Loucy (cell line): ENCODE measurements around the gene PHACTR4.
"Not testable (repeated sequence)": the region's sequence is repeated elsewhere in the genome, so short reads cannot be mapped to it uniquely, and the experiment has no call there.

Experiments used
- H2AFZ ChIP-seq: fragments of 200-600 bp; sonication (generic); 2 replicates; pipeline ENCODE4 v1.6.0; 2016; ENCODE audit warnings: antibody characterized with exemption, mild to moderate bottlenecking, low read length, moderate library complexity
- H3F3A ChIP-seq: fragments of 200-600 bp; 2 replicates; pipeline ENCODE4 v1.6.0; 2016; ENCODE audit warnings: antibody characterized with exemption, low read depth, mild to moderate bottlenecking
- H3K27me3 ChIP-seq: fragments of 200-600 bp; sonication (generic); 2 replicates; pipeline ENCODE4 v1.6.1; 2014; ENCODE audit warnings: low read length, mild to moderate bottlenecking; ENCODE audit not compliant: insufficient read depth, poor library complexity, severe bottlenecking
- H3K36me3 ChIP-seq: fragments of 200-600 bp; sonication (generic); 2 replicates; pipeline ENCODE4 v1.6.1; 2016; ENCODE audit warnings: low read length; ENCODE audit not compliant: insufficient read depth
- H3K4me1 ChIP-seq: fragments of 200-600 bp; sonication (generic); 2 replicates; pipeline ENCODE4 v1.5.1; 2014; ENCODE audit warnings: low read length, mild to moderate bottlenecking; ENCODE audit not compliant: insufficient read depth, poor library complexity, severe bottlenecking
- H3K4me2 ChIP-seq: fragments of 200-600 bp; sonication (generic); 2 replicates; pipeline ENCODE4 v1.6.0; 2014; ENCODE audit warnings: antibody characterized with exemption, low read length, low read depth, mild to moderate bottlenecking; ENCODE audit not compliant: poor library complexity, severe bottlenecking
- H3K4me3 ChIP-seq: fragments of 200-600 bp; sonication (generic); 2 replicates; pipeline ENCODE4 v1.5.1; 2014; ENCODE audit warnings: low read length, mild to moderate bottlenecking, mixed read lengths; ENCODE audit not compliant: poor library complexity, severe bottlenecking
- H3K79me2 ChIP-seq: fragments of 200-600 bp; sonication (generic); 2 replicates; pipeline ENCODE4 v1.6.1; 2014; ENCODE audit warnings: low read length; ENCODE audit not compliant: insufficient read depth
- H3K9ac ChIP-seq: fragments of 200-600 bp; sonication (generic); 2 replicates; pipeline ENCODE4 v1.6.0; 2014; ENCODE audit warnings: mild to moderate bottlenecking, low read depth, low read length, moderate library complexity; ENCODE audit not compliant: poor library complexity, severe bottlenecking
- H3K9me2 ChIP-seq: fragments of 200-600 bp; sonication (generic); replicated peaks from 2 replicates; pipeline ENCODE4 v1.6.1; 2016; ENCODE audit warnings: low read depth, low read length, mixed read lengths
- H3K9me3 ChIP-seq: fragments of 200-600 bp; sonication (generic); 2 replicates; pipeline ENCODE4 v1.6.1; 2014; ENCODE audit warnings: mild to moderate bottlenecking, antibody characterized with exemption, low read length, low read depth; ENCODE audit not compliant: insufficient read depth
- H4K20me1 ChIP-seq: fragments of 200-600 bp; sonication (generic); 2 replicates; pipeline ENCODE4 v1.6.0; 2014; ENCODE audit warnings: antibody characterized with exemption, low read length, mild to moderate bottlenecking; ENCODE audit not compliant: insufficient read depth, poor library complexity, severe bottlenecking
- EZH2phosphoT487 ChIP-seq: fragments of 200-600 bp; IDR thresholded peaks from 2 replicates; pipeline ENCODE4 v1.6.1; 2018; ENCODE audit warnings: antibody characterized with exemption, mild to moderate bottlenecking, moderate library complexity, borderline replicate concordance
- TF ChIP-seq, protein P1 (sequence below): fragments of 200-600 bp; sonication (generic); conservative IDR thresholded peaks from 2 replicates; pipeline ENCODE4 v1.5.1; 2014; ENCODE audit warnings: mild to moderate bottlenecking, antibody characterized with exemption, low read length

PHACTR4 gene

DNA sequence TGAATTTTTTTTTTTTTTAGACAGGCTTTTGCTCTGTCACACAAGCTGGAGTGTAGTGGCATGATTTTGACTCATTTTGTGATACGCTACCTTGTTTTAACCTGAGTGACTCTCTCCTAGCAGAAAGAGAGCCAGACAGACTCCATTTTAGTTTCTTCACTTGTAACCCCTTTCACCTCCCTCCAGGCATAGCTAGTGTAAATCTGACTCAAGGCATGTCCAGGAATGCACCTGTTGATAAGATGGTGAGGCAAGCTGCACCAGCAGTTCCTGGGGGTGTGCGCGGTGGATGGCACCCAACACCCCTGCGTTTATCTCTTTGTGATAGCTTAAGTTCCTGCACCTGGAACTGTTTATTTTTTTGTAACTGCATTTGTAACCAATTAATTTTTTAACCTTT, 4.7 kb upstream of the PHACTR4 start:
- Histone ChIP-seq H4K20me1 (no peaks in the 10 kb centered on the region), H3K27me3 (no peaks in the 10 kb centered on the region), H3K9me3 (no peaks in the 10 kb centered on the region), H3K4me2 (no peak overlapping the region), H3K4me1 (peaks cover 9% of the 10 kb centered on the region), H3K4me3 (no peak overlapping the region), H3K9ac (no peak overlapping the region), H3K36me3 (no peaks in the 10 kb centered on the region), H2AFZ (no peak overlapping the region; the same call in 1 of the 2 replicates), H3F3A (no peaks in the 10 kb centered on the region), H3K79me2 (peaks cover under 1% of the 10 kb centered on the region; the same call in 1 of the 2 replicates), H3K9me2 (no peaks in the 10 kb centered on the region)
- TF ChIP-seq, protein P1, sequence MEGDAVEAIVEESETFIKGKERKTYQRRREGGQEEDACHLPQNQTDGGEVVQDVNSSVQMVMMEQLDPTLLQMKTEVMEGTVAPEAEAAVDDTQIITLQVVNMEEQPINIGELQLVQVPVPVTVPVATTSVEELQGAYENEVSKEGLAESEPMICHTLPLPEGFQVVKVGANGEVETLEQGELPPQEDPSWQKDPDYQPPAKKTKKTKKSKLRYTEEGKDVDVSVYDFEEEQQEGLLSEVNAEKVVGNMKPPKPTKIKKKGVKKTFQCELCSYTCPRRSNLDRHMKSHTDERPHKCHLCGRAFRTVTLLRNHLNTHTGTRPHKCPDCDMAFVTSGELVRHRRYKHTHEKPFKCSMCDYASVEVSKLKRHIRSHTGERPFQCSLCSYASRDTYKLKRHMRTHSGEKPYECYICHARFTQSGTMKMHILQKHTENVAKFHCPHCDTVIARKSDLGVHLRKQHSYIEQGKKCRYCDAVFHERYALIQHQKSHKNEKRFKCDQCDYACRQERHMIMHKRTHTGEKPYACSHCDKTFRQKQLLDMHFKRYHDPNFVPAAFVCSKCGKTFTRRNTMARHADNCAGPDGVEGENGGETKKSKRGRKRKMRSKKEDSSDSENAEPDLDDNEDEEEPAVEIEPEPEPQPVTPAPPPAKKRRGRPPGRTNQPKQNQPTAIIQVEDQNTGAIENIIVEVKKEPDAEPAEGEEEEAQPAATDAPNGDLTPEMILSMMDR: no peak; the same call in 1 of the 2 replicates
- no peak for TF ChIP-seq EZH2phosphoT487

DNA sequence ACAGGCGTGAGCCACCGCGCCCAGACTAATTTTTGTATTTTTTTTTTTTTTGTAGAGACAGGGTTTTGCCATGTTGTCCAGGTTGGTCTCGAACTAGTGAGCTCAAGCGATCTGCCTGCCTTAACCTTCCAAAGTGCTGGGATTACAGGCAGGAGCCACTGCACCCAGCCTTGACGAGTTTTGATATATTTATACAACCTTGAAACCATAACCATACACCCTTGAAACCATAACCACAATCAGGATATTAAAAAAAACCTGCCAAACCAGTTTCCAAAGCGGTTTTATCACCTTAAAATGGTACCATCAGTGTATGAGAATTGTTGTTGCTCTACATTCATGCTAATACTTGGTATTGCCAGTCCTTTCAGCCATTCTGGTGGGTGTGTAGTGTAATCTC, 3.7 kb upstream of the PHACTR4 start:
- Histone ChIP-seq H4K20me1 (peaks cover 4% of the 10 kb centered on the region), H3K4me1 (peaks cover 13% of the 10 kb centered on the region), H3K27me3 (no peaks in the 10 kb centered on the region), H2AFZ (peak overlapping the region; percentile 41; the same call in 1 of the 2 replicates), H3K4me2 (no peak overlapping the region), H3F3A (no peaks in the 10 kb centered on the region), H3K9ac (no peak overlapping the region), H3K36me3 (no peaks in the 10 kb centered on the region), H3K9me2 (no peaks in the 10 kb centered on the region), H3K9me3 (no peaks in the 10 kb centered on the region), H3K4me3 (no peak overlapping the region), H3K79me2 (peaks cover 11% of the 10 kb centered on the region)
- TF ChIP-seq, protein P1: no peak
- TF ChIP-seq EZH2phosphoT487: no peak

DNA sequence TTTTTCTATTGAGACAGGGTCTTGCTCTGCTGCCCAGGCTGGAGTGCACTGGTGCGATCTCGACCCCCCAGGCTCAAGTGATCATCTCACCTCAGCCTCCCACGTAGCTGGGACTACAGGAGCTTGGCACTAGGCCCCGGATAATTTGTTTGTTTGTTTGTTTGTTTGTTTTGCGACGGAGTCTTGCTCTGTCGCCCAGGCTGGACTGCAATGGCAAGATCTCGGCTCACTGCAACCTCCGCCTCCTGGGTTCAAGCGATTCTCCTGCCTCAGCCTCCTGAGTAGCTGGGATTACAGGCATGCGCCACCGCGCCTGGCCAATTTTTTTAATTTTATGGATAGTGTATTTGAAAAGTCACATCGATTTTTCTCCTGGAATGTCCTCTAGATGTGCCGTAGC, 932 bp upstream of the PHACTR4 start:
- H2AFZ ChIP-seq, H3K9me3 ChIP-seq, H3K27me3 ChIP-seq, H3K9me2 ChIP-seq, H3F3A ChIP-seq, H3K36me3 ChIP-seq: not testable (repeated sequence)
- Histone ChIP-seq H3K79me2 (peaks cover 38% of the 10 kb centered on the region), H3K4me1 (peaks cover 26% of the 10 kb centered on the region), H3K4me3 (peak overlapping the region; percentile 87), H4K20me1 (peaks cover 20% of the 10 kb centered on the region), H3K9ac (peak overlapping the region; percentile 95), H3K4me2 (peak overlapping the region; percentile 94)

DNA sequence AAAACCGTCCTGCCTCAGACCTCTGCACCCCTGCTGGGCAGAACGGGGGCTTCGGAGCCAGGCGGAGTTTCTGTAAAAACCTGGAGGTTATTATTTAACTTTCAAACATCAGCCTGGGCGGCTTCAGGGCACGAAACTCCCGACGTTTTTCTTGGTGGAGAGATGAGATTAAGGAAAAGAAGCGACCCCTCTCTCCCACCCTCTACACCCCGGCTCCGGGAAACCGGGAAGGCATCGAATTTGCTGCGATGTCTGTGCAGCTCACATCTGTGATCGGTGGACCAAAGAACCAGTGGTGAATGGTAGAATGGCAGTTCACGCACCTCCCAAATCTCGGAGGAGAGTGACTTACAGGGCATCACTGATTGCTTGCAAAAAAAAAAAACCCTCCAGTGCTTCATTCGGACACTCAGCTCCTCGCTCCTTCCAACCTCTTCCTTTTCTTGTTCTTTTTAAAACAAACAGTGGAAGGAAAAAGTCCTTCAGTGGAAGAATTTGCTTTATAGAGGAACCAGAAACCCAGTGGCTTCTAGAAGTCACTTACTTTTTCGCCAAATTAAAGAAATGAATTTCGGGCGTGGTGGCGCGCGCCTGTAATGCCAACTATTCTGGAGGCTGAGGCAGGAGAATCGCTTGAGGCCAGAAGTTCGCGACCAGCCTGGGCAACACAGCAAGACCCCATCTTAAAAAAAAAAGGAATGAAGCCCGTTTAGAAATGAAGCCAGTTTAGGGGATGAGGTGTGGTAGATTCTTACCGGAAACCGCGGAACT, 884 bp downstream of the PHACTR4 start:
- Histone ChIP-seq H3K9me2 (no peaks in the 10 kb centered on the region), H3K4me3 (peak overlapping the region; percentile 87), H4K20me1 (peaks cover 34% of the 10 kb centered on the region), H3F3A (no peaks in the 10 kb centered on the region), H3K36me3 (no peaks in the 10 kb centered on the region), H3K9ac (peak overlapping the region; percentile 95), H3K9me3 (no peaks in the 10 kb centered on the region), H3K27me3 (no peaks in the 10 kb centered on the region), H3K4me2 (peak overlapping the region; percentile 94), H3K79me2 (peaks cover 54% of the 10 kb centered on the region), H2AFZ (peak overlapping the region; percentile 91), H3K4me1 (peaks cover 36% of the 10 kb centered on the region)
- TF ChIP-seq, protein P1: no peak; the same call in none of the 2 replicates
